ENCODE measurements around the gene EPS8L3. TPM values are rescaled to one million over a fixed set of nuclear protein-coding genes. Genes with fewer than 3 reads are reported as not detected.

Gene EPS8L3
- total and polyA plus RNA-seq, 4 donors: 0.09 to 0.38 (median 0.15) TPM; not detected in 1

GRCh38 chr1:109732390-109732881 lies 31.3 kb downstream of the EPS8L3 start:
- 76% methylated on average over 3 of the region's 3 CpGs for WGBS
- no peak overlapping the region for H3K27ac ChIP-seq (ENCODE audit: low read depth in 1 of 2, low read length in 2 of 2)
- H3K4me1 ChIP-seq (ENCODE audit: control insufficient read depth in 4 of 4, insufficient read depth in 4 of 4, low read length in 3 of 4): no peaks in the 10 kb centered on the region

GRCh38 chr1:109730666-109731065 lies 33.1 kb downstream of the EPS8L3 start:
- Histone ChIP-seq H3K9ac (ENCODE audit: low read depth in 1 of 2, low read length in 2 of 2) (no peak overlapping the region), H3K27me3 (ENCODE audit: control insufficient read depth in 4 of 4, insufficient read depth in 4 of 4, low read length in 3 of 4) (no peaks in the 10 kb centered on the region), H3K9me3 (ENCODE audit: control insufficient read depth in 4 of 4, low read length in 3 of 4) (no peaks in the 10 kb centered on the region), H3K4me3 (ENCODE audit: low read depth in 1 of 3, low read length in 3 of 3) (no peak overlapping the region), H3K4me1 (ENCODE audit: control insufficient read depth in 4 of 4, insufficient read depth in 4 of 4, low read length in 3 of 4) (no peaks in the 10 kb centered on the region), H3K36me3 (ENCODE audit: control insufficient read depth in 4 of 4, insufficient read depth in 3 of 4, low read depth in 1 of 4, low read length in 3 of 4) (peaks cover 0 to 5% (median 0%) of the 10 kb centered on the region in 4 donors), H3K27ac (ENCODE audit: low read depth in 1 of 2, low read length in 2 of 2) (no peak overlapping the region)
- DNase-seq (ENCODE audit: low spot score): no peak
- no peak for TF ChIP-seq MAX (IDR thresholded peaks at IDR 0.05)
- TF ChIP-seq FOXA1 (IDR thresholded peaks at IDR 0.05): no peak
- WGBS: 89% methylated on average over 6 of the region's 6 CpGs

More at GRCh38 chr1:109732390-109732881, 31.3 kb downstream of the EPS8L3 start:
- TF ChIP-seq ATF3 (IDR thresholded peaks at IDR 0.05) (no peak), MAX (IDR thresholded peaks at IDR 0.05) (no peak), YY1 (IDR thresholded peaks at IDR 0.05) (no peak), RAD21 (IDR thresholded peaks at IDR 0.05) (no peak), HNF4A (conservative IDR thresholded peaks at IDR 0.05) (no peak), JUND (IDR thresholded peaks at IDR 0.05) (no peak), RXRA (IDR thresholded peaks at IDR 0.05) (no peak), EGR1 (IDR thresholded peaks at IDR 0.05; ENCODE audit: low read depth in 2 of 2) (no peak), GABPA (IDR thresholded peaks at IDR 0.05 in 1 of 2, conservative IDR thresholded peaks at IDR 0.05 in 1 of 2) (no peak), FOXA1 (IDR thresholded peaks at IDR 0.05) (no peak), FOXA2 (IDR thresholded peaks at IDR 0.05) (no peak), TAF1 (conservative IDR thresholded peaks at IDR 0.05) (no peak), ZBTB33 (IDR thresholded peaks at IDR 0.05) (no peak)
- Histone ChIP-seq H3K36me3 (ENCODE audit: control insufficient read depth in 4 of 4, insufficient read depth in 3 of 4, low read depth in 1 of 4, low read length in 3 of 4) (peaks cover 0 to 10% (median 4%) of the 10 kb centered on the region in 4 donors), H3K27me3 (ENCODE audit: control insufficient read depth in 4 of 4, insufficient read depth in 4 of 4, low read length in 3 of 4) (no peaks in the 10 kb centered on the region), H3K4me3 (ENCODE audit: low read depth in 1 of 3, low read length in 3 of 3) (no peak overlapping the region), H3K9me3 (ENCODE audit: control insufficient read depth in 4 of 4, low read length in 3 of 4) (no peaks in the 10 kb centered on the region), H3K9ac (ENCODE audit: low read depth in 1 of 2, low read length in 2 of 2) (no peak overlapping the region)
- DNase-seq (ENCODE audit: low spot score): no peak

- 79% methylated on average over 7 of the region's 7 CpGs for WGBS
- DNase-seq (ENCODE audit: low spot score): no peak
- Histone ChIP-seq H3K4me1 (ENCODE audit: control insufficient read depth in 4 of 4, insufficient read depth in 4 of 4, low read length in 3 of 4) (no peaks in the 10 kb centered on the region), H3K4me3 (ENCODE audit: low read depth in 1 of 3, low read length in 3 of 3) (no peak overlapping the region), H3K27me3 (ENCODE audit: control insufficient read depth in 4 of 4, insufficient read depth in 4 of 4, low read length in 3 of 4) (no peaks in the 10 kb centered on the region), H3K27ac (ENCODE audit: low read depth in 1 of 2, low read length in 2 of 2) (no peak overlapping the region), H3K9me3 (ENCODE audit: control insufficient read depth in 4 of 4, low read length in 3 of 4) (no peaks in the 10 kb centered on the region), H3K9ac (ENCODE audit: low read depth in 1 of 2, low read length in 2 of 2) (no peak overlapping the region), H3K36me3 (ENCODE audit: control insufficient read depth in 4 of 4, insufficient read depth in 3 of 4, low read depth in 1 of 4, low read length in 3 of 4) (no peaks in the 10 kb centered on the region)
- TF ChIP-seq SP1 (IDR thresholded peaks at IDR 0.05) (no peak), ATF3 (IDR thresholded peaks at IDR 0.05) (no peak), GABPA (IDR thresholded peaks at IDR 0.05 in 1 of 2, conservative IDR thresholded peaks at IDR 0.05 in 1 of 2) (no peak), EGR1 (IDR thresholded peaks at IDR 0.05; ENCODE audit: low read depth in 2 of 2) (no peak), RXRA (IDR thresholded peaks at IDR 0.05) (no peak), RAD21 (IDR thresholded peaks at IDR 0.05) (no peak)
Observed at GRCh38 chr1:109728870-109729269, 34.9 kb downstream of the EPS8L3 start.

Measured in liver (tissue), 9 donors.